ENCODE results near the gene PLRG1.
"Not testable (repeated sequence)": the region's sequence is repeated elsewhere in the genome, so short reads cannot be mapped to it uniquely, and the experiment has no call there.

PLRG1 gene

DNA sequence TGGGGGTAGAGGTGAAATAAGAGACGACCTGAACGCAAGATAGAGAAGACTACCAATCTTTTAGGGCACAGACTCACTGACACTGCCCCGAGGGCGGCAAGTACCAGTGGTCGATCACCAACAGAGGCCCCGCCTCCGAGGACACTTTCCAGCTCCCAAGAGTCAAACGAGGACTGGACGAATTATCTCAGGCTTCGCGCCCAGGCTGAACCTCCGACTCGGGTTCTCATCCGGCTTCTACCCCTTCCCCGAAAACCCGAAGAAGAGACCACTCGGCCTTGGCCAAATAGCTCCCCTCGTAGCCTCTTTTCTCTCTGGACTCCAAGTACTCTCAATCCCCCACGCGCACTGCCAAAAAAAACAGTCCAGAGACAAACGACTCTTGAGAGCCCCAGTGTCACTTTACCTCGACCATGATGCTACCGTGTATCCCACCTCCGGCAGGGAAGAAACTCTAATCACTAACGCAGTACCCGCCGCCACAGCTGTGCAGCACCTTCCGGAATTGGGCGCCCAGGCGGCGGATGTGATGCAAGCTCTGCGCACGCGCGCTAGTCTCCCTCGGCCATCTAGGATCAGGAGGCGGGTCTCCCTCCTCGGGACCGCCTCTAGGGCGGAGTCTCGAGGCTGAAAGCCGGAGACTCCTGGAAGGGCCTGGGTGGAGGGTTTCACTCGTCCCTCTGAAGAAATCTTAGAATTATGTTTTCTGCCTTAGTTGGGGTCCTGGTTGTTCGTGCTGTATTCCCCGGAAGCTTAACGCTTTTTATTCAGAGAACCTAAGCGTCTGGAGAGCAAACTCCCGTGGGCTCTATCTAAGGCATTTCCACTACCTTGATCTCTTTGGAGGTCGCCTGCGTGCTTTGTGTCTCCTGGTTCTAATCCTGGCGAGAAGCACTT, at the start of gene PLRG1:
TSS of gene PLRG1 (minus strand) at position 507 of the 897 bp plus-strand sequence. CDS start at position 415, 92 bp downstream.
- peak within 1 kb of the TSS; percentile 84 for H3K4me3 ChIP-seq (ENCODE audit: low read depth, low read length)
- DNase-seq (ENCODE audit: low read depth) = peak; percentile 92
- peak; percentile 67 for TF ChIP-seq POLR2A (IDR thresholded peaks at IDR 0.05; ENCODE audit: extremely low read depth, insufficient read length)
- TF ChIP-seq MYC (IDR thresholded peaks at IDR 0.05; ENCODE audit: low read depth, low read length) = no peak
- TF ChIP-seq, protein P1, sequence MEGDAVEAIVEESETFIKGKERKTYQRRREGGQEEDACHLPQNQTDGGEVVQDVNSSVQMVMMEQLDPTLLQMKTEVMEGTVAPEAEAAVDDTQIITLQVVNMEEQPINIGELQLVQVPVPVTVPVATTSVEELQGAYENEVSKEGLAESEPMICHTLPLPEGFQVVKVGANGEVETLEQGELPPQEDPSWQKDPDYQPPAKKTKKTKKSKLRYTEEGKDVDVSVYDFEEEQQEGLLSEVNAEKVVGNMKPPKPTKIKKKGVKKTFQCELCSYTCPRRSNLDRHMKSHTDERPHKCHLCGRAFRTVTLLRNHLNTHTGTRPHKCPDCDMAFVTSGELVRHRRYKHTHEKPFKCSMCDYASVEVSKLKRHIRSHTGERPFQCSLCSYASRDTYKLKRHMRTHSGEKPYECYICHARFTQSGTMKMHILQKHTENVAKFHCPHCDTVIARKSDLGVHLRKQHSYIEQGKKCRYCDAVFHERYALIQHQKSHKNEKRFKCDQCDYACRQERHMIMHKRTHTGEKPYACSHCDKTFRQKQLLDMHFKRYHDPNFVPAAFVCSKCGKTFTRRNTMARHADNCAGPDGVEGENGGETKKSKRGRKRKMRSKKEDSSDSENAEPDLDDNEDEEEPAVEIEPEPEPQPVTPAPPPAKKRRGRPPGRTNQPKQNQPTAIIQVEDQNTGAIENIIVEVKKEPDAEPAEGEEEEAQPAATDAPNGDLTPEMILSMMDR (IDR thresholded peaks at IDR 0.05; ENCODE audit: low read depth, low read length) = no peak
- TF ChIP-seq, protein P2, sequence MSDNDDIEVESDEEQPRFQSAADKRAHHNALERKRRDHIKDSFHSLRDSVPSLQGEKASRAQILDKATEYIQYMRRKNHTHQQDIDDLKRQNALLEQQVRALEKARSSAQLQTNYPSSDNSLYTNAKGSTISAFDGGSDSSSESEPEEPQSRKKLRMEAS (IDR thresholded peaks at IDR 0.05; ENCODE audit: low read depth, low read length) = no peak

DNA sequence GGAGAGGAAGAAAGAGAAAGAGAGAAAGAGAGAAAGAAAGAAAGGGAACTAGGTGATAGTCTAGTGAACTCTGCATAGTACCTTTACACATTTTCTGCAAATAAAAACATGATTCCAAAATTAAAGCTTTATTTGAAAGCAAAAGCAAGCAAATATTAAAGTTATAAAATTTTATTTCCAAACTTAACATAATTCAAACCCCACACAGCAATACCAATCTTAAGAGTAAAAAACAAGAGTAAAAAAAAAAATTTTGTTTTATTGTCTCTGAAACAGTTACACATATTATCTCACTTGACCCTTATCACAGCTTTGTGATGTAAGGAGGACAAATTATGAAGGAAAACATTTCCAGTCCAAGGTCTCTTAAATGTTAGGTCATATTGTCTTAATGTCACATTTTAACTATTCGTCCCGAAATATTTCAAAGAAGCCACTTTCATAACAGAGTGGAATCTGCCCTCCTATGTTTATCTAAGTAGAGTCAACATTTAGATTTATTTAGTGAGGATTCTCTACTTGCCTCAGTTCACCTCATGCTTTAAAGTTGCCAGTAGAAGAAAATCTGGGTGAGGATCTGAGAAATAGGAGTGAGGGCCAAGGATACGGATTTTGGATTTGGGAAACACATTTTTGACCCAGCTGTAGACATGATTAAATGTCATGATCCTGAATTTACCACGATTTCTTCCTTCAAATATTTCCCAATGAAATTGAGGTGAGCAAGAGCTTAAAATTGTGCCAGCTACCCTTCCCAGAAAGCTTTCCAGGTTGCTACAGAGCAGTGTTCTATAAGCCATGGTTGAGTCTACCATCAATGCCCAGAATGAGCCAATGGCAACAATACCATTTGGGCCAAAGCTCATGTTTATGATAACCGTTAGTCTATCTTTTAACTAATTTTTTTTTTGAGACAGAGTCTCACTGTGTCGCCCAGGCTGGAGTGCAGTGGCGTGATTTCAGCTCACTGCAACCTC, 47.9 kb upstream of the PLRG1 start:
- no peak for DNase-seq (ENCODE audit: low read depth)
- H3K4me3 ChIP-seq (ENCODE audit: low read depth, low read length) = no peak overlapping the region
- TF ChIP-seq POLR2A (IDR thresholded peaks at IDR 0.05; ENCODE audit: extremely low read depth, insufficient read length) = no peak
- TF ChIP-seq MYC (IDR thresholded peaks at IDR 0.05; ENCODE audit: low read depth, low read length) = no peak
- TF ChIP-seq, protein P2 (IDR thresholded peaks at IDR 0.05; ENCODE audit: low read depth, low read length) = no peak
- TF ChIP-seq, protein P1 (IDR thresholded peaks at IDR 0.05; ENCODE audit: low read depth, low read length) = no peak

DNA sequence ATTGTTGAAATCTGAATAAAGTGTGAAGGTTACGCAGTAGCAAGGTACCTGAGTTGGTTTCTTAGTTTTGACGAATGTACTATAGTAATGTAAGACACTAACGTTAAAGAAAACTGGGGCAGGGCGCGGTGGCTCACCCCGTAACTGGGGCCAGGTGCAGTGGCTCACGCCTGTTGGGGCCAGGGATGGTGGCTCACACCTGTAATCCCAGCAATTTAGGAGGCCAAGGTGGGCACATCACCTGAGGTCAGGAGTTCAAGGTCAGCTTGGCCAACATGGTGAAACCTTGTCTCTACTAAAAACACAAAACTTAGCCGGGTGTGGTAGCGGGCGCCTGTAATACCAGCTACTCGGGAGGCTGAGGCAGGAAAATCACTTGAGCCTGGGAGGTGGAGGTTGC, 47.1 kb upstream of the PLRG1 start:
- not testable (repeated sequence) for H3K4me3 ChIP-seq (ENCODE audit: low read depth, low read length); DNase-seq (ENCODE audit: low read depth)

DNA sequence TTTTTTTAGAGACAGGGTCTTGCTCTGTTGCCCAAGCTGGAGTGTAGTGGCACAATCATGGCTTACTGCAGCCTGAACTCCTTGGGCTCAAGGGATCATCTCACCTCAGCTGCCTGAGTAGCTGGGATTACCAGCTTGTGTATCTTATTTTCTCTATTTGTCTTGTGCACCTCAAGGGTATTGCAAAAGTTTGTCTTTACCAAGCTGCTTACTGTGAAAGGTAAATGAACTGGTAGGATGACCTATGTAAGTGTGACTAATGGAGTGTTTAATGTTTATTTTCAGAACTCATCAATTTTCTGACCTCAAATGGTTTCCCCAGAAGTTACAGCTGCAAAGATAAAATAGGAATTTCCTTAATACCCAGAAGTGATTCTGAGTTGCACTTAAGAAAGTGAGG, 45.6 kb upstream of the PLRG1 start:
- no peak overlapping the region for H3K4me3 ChIP-seq (ENCODE audit: low read depth, low read length)
- DNase-seq (ENCODE audit: low read depth) = no peak
- TF ChIP-seq, protein P1 (IDR thresholded peaks at IDR 0.05; ENCODE audit: low read depth, low read length) = no peak
- TF ChIP-seq POLR2A (IDR thresholded peaks at IDR 0.05; ENCODE audit: extremely low read depth, insufficient read length) (no peak), MYC (IDR thresholded peaks at IDR 0.05; ENCODE audit: low read depth, low read length) (no peak)
- TF ChIP-seq, protein P2 (IDR thresholded peaks at IDR 0.05; ENCODE audit: low read depth, low read length) = no peak

DNA sequence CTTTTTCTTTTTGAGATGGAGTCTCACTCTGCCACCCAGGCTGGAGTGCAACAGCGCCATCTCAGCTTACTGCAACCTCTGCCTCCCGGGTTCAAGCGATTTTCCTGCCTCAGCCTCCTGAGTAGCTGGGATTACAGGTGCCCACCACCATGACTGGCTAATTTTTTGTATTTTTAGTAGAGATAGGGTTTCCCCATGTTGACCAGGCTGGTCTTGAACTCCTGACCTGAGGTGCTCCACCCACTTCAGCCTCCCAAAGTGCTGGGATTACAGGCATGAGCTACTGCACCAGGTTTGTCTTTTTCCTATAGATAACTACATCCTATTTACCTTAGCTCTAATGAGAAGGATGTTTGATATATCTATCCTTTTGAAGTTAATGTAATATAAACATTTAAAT, 44.1 kb upstream of the PLRG1 start:
- not testable (repeated sequence) for DNase-seq (ENCODE audit: low read depth); H3K4me3 ChIP-seq (ENCODE audit: low read depth, low read length)

DNA sequence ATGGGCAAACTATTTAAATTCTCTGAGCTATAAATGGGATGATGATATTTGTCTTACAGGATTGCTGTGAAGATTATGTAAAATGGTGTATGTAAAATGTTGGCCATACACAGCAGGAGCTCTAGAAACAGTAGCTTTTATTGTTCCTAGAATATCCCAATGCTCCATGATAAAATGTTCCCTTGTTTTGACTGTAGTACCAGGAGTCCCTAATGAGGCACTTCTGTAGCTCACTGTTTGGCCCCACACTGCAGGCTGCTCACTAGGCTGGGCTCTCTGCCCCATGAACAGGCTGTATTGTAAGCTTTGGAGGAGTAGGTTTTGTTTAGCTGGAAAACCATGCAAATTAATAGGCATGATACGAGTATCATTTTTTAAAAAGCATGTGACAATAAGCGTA, 43.7 kb upstream of the PLRG1 start:
- no peak overlapping the region for H3K4me3 ChIP-seq (ENCODE audit: low read depth, low read length)
- no peak for DNase-seq (ENCODE audit: low read depth)
- no peak for TF ChIP-seq POLR2A (IDR thresholded peaks at IDR 0.05; ENCODE audit: extremely low read depth, insufficient read length)
- TF ChIP-seq, protein P2 (IDR thresholded peaks at IDR 0.05; ENCODE audit: low read depth, low read length) = no peak
- TF ChIP-seq, protein P1 (IDR thresholded peaks at IDR 0.05; ENCODE audit: low read depth, low read length) = no peak
